Liver (tissue), 9 donors: ENCODE measurements around the gene ARL6IP4. TPM values are rescaled to one million over a fixed set of nuclear protein-coding genes. Genes with fewer than 3 reads are reported as not detected.

Experiments used
- DNase-seq: peaks from one replicate; pipeline ENCODE4 v3.0.0-alpha.2; 2017; ENCODE audit warnings: low spot score
- H3K27ac ChIP-seq, 2 donors: one replicate each; pipeline ENCODE4 v1.7.0; 2013; ENCODE audit warnings: inconsistent platforms in 2 of 2, low read length in 2 of 2, control low read depth in 1 of 2, low read depth in 1 of 2, mild to moderate bottlenecking in 1 of 2
- H3K27me3 ChIP-seq, 4 donors: one replicate each; pipeline versions ENCODE4 v1.6.1 to v1.7.0; 2013; ENCODE audit warnings: low read length in 3 of 4, inconsistent platforms in 1 of 4, mild to moderate bottlenecking in 1 of 4, moderate library complexity in 1 of 4; ENCODE audit not compliant: control insufficient read depth in 4 of 4, insufficient read depth in 4 of 4
- H3K36me3 ChIP-seq, 4 donors: one replicate each; pipeline versions ENCODE4 v1.6.1 to v1.7.0; 2013; ENCODE audit warnings: low read length in 3 of 4, mild to moderate bottlenecking in 3 of 4, low read depth in 1 of 4, moderate library complexity in 1 of 4; ENCODE audit not compliant: control insufficient read depth in 4 of 4, insufficient read depth in 3 of 4
- H3K4me1 ChIP-seq, 4 donors: one replicate each; pipeline versions ENCODE4 v1.6.1 to v1.7.0; 2013; ENCODE audit warnings: low read length in 3 of 4, mild to moderate bottlenecking in 3 of 4, moderate library complexity in 1 of 4; ENCODE audit not compliant: control insufficient read depth in 4 of 4, insufficient read depth in 4 of 4
- H3K4me3 ChIP-seq, 3 donors: one replicate each; pipeline versions ENCODE4 v1.6.1 to v1.7.0; 2013; ENCODE audit warnings: low read length in 3 of 3, control low read depth in 1 of 3, low read depth in 1 of 3, mild to moderate bottlenecking in 1 of 3
- H3K9ac ChIP-seq, 2 donors: one replicate each; pipeline ENCODE4 v1.7.0; 2013; ENCODE audit warnings: low read length in 2 of 2, mild to moderate bottlenecking in 2 of 2, moderate library complexity in 2 of 2, control low read depth in 1 of 2, low read depth in 1 of 2
- H3K9me3 ChIP-seq, 4 donors: one replicate each; pipeline versions ENCODE4 v1.6.1 to v1.7.0; 2013; ENCODE audit warnings: low read length in 3 of 4; ENCODE audit not compliant: control insufficient read depth in 4 of 4
- EGR1 ChIP-seq, 2 donors: IDR thresholded peaks; 2 replicates each; pipeline ENCODE4 v1.6.1; 2016 to 2018; ENCODE audit warnings: antibody characterized with exemption in 2 of 2, low read depth in 2 of 2
- GABPA ChIP-seq, 2 donors: IDR thresholded peaks in 1 of 2; conservative IDR thresholded peaks in 1 of 2; 2 replicates each; pipeline ENCODE4 v1.6.1; 2016; ENCODE audit warnings: antibody characterized with exemption in 2 of 2, mild to moderate bottlenecking in 1 of 2, moderate library complexity in 1 of 2
- HNF4A ChIP-seq, 2 donors: conservative IDR thresholded peaks; 2 replicates each; pipeline ENCODE4 v1.6.1; 2016; ENCODE audit warnings: antibody characterized with exemption in 2 of 2, mild to moderate bottlenecking in 2 of 2
- RAD21 ChIP-seq, 2 donors: IDR thresholded peaks; 2 replicates each; pipeline ENCODE4 v1.6.1; 2016; ENCODE audit warnings: antibody characterized with exemption in 2 of 2, mild to moderate bottlenecking in 2 of 2
- SP1 ChIP-seq: IDR thresholded peaks from 2 replicates; pipeline ENCODE4 v1.6.1; 2018; ENCODE audit warnings: antibody characterized with exemption, mild to moderate bottlenecking
- WGBS: extraction: QIAGEN DNeasy Blood & Tissue Kit; methylation state at CpG from one replicate; pipeline ENCODE4 v1.1.7; 2013; 5-methylcytosine and 5-hydroxymethylcytosine counted together
- polyA plus RNA-seq, 2 donors: library from polyadenylated mRNA; stranded (reverse) in 1 of 2; unstranded in 1 of 2; fragments of 200-250 nt in 1 of 2; fragments of >200 nt in 1 of 2; fragmentation: Nextera tagmentation in 1 of 2; extraction: Ambion mirVana in 1 of 2; gene quantifications; one replicate each; pipeline versions ENCODE4 v1.2.1 to v1.2.3, GENCODE V29; 2013 to 2015
- total RNA-seq, 2 donors: library from RNA; depleted of rRNA; stranded (reverse); fragments of >200 nt; gene quantifications; one replicate each; pipeline ENCODE4 v1.2.3, GENCODE V29; 2014
- TF ChIP-seq, protein P1 (sequence below): IDR thresholded peaks from 2 replicates; pipeline ENCODE4 v1.6.1; 2016; ENCODE audit warnings: antibody characterized with exemption
- TF ChIP-seq, protein P2 (sequence below): IDR thresholded peaks from 2 replicates; pipeline ENCODE4 v1.6.1; 2016; ENCODE audit warnings: antibody characterized with exemption
- TF ChIP-seq, protein P3 (sequence below): IDR thresholded peaks from 2 replicates; pipeline ENCODE4 v1.6.1; 2016; ENCODE audit warnings: antibody characterized with exemption, mild to moderate bottlenecking
- TF ChIP-seq, protein P4 (sequence below): fragments of 150-350 bp; IDR thresholded peaks from 2 replicates; pipeline ENCODE4 v1.5.1; 2017; ENCODE audit warnings: improper control_type of control experiment, low read depth, low read length; ENCODE audit not compliant: missing input control
- donor health status: healthy.
- donor health status: healthy.
- donor health status: healthy.
- donor health status: healthy.
- donor health status: healthy.

Gene ARL6IP4
- total and polyA plus RNA-seq, 4 donors: 59.2 to 187 (median 121) TPM

DNA sequence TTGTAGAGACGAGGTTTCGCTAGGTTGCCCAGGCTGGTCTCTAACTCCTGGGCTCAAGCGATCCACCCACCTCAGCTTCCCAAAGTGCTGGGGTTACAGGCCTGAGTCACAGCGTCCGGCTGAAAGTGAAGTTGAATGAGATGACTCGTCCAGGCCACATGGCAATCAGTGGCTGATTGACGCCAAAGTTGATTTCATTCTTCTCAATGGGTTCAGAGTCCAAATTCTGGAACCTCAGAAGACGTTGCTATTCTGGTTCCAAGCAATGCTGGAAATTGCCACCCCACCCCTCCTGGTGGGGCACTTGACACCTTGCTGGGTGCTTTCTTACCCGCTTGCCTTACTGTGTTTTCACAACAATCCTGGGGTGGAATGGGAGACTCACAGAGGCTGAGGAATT lies 29.1 kb upstream of the ARL6IP4 start:
- TF ChIP-seq, protein P1, sequence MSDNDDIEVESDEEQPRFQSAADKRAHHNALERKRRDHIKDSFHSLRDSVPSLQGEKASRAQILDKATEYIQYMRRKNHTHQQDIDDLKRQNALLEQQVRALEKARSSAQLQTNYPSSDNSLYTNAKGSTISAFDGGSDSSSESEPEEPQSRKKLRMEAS: no peak
- TF ChIP-seq RAD21 (IDR thresholded peaks at IDR 0.05) (no peak), EGR1 (IDR thresholded peaks at IDR 0.05; ENCODE audit: low read depth in 2 of 2) (no peak), HNF4A (conservative IDR thresholded peaks at IDR 0.05) (no peak), GABPA (IDR thresholded peaks at IDR 0.05 in 1 of 2, conservative IDR thresholded peaks at IDR 0.05 in 1 of 2) (no peak)
- TF ChIP-seq, protein P2, sequence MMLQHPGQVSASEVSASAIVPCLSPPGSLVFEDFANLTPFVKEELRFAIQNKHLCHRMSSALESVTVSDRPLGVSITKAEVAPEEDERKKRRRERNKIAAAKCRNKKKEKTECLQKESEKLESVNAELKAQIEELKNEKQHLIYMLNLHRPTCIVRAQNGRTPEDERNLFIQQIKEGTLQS: no peak
- TF ChIP-seq, protein P3, sequence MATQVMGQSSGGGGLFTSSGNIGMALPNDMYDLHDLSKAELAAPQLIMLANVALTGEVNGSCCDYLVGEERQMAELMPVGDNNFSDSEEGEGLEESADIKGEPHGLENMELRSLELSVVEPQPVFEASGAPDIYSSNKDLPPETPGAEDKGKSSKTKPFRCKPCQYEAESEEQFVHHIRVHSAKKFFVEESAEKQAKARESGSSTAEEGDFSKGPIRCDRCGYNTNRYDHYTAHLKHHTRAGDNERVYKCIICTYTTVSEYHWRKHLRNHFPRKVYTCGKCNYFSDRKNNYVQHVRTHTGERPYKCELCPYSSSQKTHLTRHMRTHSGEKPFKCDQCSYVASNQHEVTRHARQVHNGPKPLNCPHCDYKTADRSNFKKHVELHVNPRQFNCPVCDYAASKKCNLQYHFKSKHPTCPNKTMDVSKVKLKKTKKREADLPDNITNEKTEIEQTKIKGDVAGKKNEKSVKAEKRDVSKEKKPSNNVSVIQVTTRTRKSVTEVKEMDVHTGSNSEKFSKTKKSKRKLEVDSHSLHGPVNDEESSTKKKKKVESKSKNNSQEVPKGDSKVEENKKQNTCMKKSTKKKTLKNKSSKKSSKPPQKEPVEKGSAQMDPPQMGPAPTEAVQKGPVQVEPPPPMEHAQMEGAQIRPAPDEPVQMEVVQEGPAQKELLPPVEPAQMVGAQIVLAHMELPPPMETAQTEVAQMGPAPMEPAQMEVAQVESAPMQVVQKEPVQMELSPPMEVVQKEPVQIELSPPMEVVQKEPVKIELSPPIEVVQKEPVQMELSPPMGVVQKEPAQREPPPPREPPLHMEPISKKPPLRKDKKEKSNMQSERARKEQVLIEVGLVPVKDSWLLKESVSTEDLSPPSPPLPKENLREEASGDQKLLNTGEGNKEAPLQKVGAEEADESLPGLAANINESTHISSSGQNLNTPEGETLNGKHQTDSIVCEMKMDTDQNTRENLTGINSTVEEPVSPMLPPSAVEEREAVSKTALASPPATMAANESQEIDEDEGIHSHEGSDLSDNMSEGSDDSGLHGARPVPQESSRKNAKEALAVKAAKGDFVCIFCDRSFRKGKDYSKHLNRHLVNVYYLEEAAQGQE: no peak
- TF ChIP-seq, protein P4, sequence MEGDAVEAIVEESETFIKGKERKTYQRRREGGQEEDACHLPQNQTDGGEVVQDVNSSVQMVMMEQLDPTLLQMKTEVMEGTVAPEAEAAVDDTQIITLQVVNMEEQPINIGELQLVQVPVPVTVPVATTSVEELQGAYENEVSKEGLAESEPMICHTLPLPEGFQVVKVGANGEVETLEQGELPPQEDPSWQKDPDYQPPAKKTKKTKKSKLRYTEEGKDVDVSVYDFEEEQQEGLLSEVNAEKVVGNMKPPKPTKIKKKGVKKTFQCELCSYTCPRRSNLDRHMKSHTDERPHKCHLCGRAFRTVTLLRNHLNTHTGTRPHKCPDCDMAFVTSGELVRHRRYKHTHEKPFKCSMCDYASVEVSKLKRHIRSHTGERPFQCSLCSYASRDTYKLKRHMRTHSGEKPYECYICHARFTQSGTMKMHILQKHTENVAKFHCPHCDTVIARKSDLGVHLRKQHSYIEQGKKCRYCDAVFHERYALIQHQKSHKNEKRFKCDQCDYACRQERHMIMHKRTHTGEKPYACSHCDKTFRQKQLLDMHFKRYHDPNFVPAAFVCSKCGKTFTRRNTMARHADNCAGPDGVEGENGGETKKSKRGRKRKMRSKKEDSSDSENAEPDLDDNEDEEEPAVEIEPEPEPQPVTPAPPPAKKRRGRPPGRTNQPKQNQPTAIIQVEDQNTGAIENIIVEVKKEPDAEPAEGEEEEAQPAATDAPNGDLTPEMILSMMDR: no peak
- Histone ChIP-seq H3K4me3 (no peak overlapping the region), H3K27me3 (no peaks in the 10 kb centered on the region), H3K9me3 (no peaks in the 10 kb centered on the region), H3K4me1 (no peaks in the 10 kb centered on the region), H3K36me3 (no peaks in the 10 kb centered on the region), H3K9ac (no peak overlapping the region), H3K27ac (no peak overlapping the region)
- 85% methylated on average over 9 of the region's 9 CpGs for WGBS
- no peak for DNase-seq

DNA sequence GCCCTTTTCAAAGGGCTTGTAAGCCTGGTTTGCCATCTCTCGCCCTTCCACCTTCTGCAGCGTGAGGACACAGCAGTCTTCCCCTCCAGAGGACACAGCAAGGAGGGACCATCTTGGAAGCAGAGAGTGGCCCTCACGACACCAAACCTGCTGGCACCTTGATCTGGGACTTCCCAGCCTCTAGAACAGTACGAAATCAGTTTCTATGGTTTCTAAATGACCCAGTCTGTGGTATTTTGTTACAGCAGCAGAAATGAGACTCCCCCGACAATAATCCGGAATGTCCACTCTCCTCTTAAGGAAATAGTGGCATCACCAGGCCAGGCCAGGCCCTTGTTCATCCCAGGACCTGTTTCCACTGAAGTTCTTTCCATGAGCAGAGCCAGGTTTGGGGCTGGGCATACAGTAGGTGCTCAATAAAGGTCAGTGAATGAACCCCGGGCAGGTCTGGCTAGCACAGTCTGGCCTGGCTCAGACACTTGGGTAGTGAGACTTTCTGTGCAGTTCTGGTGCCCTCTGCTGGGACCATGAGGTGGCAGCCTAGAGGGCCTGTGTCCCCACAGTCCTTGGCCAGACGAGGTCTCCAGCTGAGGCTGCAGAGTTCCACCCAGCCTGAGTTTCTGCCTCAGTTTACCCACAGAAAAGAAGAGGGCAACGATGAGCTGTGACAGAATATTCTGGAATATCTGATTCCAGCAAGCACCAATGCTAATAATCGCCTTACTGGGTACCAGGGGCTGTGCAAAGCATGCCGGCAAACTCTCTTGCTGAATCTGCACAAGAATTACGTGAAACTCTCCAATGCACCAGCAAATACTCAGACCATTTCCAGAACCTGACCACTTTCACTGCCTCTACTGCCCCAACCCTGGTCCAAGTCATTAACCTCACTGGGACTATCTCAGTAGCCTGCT lies 28.2 kb upstream of the ARL6IP4 start:
- H3K27ac ChIP-seq: no peak overlapping the region

More for the DNA sequence above, 28.2 kb upstream of the ARL6IP4 start:
- WGBS: 64% methylated on average over 12 of the region's 12 CpGs
- TF ChIP-seq SP1 (no peak), RAD21 (IDR thresholded peaks at IDR 0.05) (peak; percentile 98 to 99), GABPA (IDR thresholded peaks at IDR 0.05 in 1 of 2, conservative IDR thresholded peaks at IDR 0.05 in 1 of 2) (no peak)
- TF ChIP-seq, protein P4: peak; percentile 92
- no peak overlapping the region for H3K9ac ChIP-seq
- H3K9me3 ChIP-seq: no peaks in the 10 kb centered on the region
- H3K4me1 ChIP-seq: no peaks in the 10 kb centered on the region
- no peaks in the 10 kb centered on the region for H3K36me3 ChIP-seq
- peak; percentile 75 for DNase-seq
- H3K27me3 ChIP-seq: no peaks in the 10 kb centered on the region
- H3K4me3 ChIP-seq: no peak overlapping the region
